ENCODE data around the gene MCM3AP.

GRCh38 chr21:46329796-46330195 lies 44.4 kb upstream of the MCM3AP start:
- TF ChIP-seq CTCF (conservative IDR thresholded peaks at IDR 0.05) (no peak), EZH2 (IDR thresholded peaks at IDR 0.05; ENCODE audit: low read depth) (no peak)
